K562 (cell line): Measurements from ENCODE around the gene MAGEB10. TPM values are rescaled to one million over a fixed set of nuclear protein-coding genes. Genes with fewer than 3 reads are reported as not detected.

Experiments
- ATAC-seq: fragments of 200-7000 bp; cut with Tn5 transposase; 3 replicates; pipeline ENCODE4 v1.9.1; 2020; ENCODE audit warnings: moderate library complexity
- BruUV-seq: library from RNA; stranded (reverse); fragments of 400-500 nt; replicated peaks from 2 replicates; lab custom pipeline; 2021; lab: Mats Ljungman, UMichigan
- CTCF ChIA-PET: fragments of 300-600 bp; formaldehyde crosslinking; extraction: SDS; loops from one replicate; lab custom pipeline; 2021; ENCODE audit warnings: low intra/inter-chr PET ratio; lab: Yijun Ruan, JAX
- POLR2A ChIA-PET: fragments of 300-600, 350-650 bp; sonication (Branson Sonifier 250); formaldehyde crosslinking; extraction: SDS; loops from one replicate; lab custom pipeline; 2021; ENCODE audit warnings: antibody characterized with exemption, inconsistent platforms; lab: Yijun Ruan, JAX
- DNase-seq, 4 experiments: peaks; one replicate each; pipeline versions ENCODE4 v3.0.0 to v3.0.0-alpha.2; 2011 to 2018; ENCODE audit warnings: low spot score in 3 of 4, mixed read lengths in 3 of 4; ENCODE audit errors: extremely low read depth in 1 of 4
- FAIRE-seq: peaks from 2 replicates; lab custom pipeline; 2011; peaks lifted over from hg19 to GRCh38; lab: Jason Lieb, UNC
- H2AFZ ChIP-seq: 2 replicates; pipeline ENCODE4 v1.6.0; 2011; ENCODE audit warnings: low read depth, low read length, control low read depth, inconsistent platforms
- H3K27ac ChIP-seq: fragments of 200-600 bp; 3 replicates; pipeline ENCODE4 v1.8.0; 2011; ENCODE audit warnings: low read depth, mild to moderate bottlenecking, control low read depth, inconsistent platforms, low read length, moderate library complexity, mixed read lengths; ENCODE audit errors: extremely low read depth
- H3K27me3 ChIP-seq, 2 experiments: fragments of 300-600 bp in 1 of 2; 2 replicates in 1 of 2; 3 replicates in 1 of 2; pipeline versions ENCODE4 v1.6.0 to v1.8.0; 2011; ENCODE audit warnings: inconsistent platforms in 2 of 2, low read length in 2 of 2, mild to moderate bottlenecking in 1 of 2, mixed read lengths in 1 of 2, moderate library complexity in 1 of 2; ENCODE audit not compliant: control insufficient read depth in 2 of 2, insufficient read depth in 2 of 2
- H3K36me3 ChIP-seq: fragments of 300-600 bp; 3 replicates; pipeline ENCODE4 v1.8.0; 2011; ENCODE audit warnings: mild to moderate bottlenecking, low read length, inconsistent platforms; ENCODE audit not compliant: control insufficient read depth, insufficient read depth
- H3K4me1 ChIP-seq, 2 experiments: fragments of 200-600 bp in 1 of 2; replicated peaks in 1 of 2; 2 replicates in 1 of 2; 3 replicates in 1 of 2; pipeline versions ENCODE4 v1.5.1 to v1.8.0; 2011; ENCODE audit warnings: inconsistent platforms in 2 of 2, low read length in 2 of 2, mild to moderate bottlenecking in 1 of 2, mixed read lengths in 1 of 2, moderate library complexity in 1 of 2; ENCODE audit not compliant: control insufficient read depth in 2 of 2, insufficient read depth in 2 of 2
- H3K4me2 ChIP-seq: 2 replicates; pipeline ENCODE4 v1.6.1; 2011; ENCODE audit warnings: low read length, control low read depth, inconsistent platforms, mixed read lengths; ENCODE audit not compliant: insufficient read depth
- H3K4me3 ChIP-seq: fragments of 200-600 bp; sonication (generic), shearing (Covaris generic); 2 replicates; pipeline ENCODE4 v1.5.1; 2016; ENCODE audit warnings: control low read depth, inconsistent platforms
- H3K79me2 ChIP-seq: fragments of 200-600 bp; 3 replicates; pipeline ENCODE4 v1.8.0; 2011; ENCODE audit warnings: low read length, inconsistent platforms; ENCODE audit not compliant: control insufficient read depth, insufficient read depth
- H3K9ac ChIP-seq, 2 experiments: 2 replicates each; pipeline versions ENCODE4 v1.6.0 to v1.6.1; 2011; ENCODE audit warnings: low read depth in 2 of 2, low read length in 2 of 2, control low read depth in 1 of 2, inconsistent platforms in 1 of 2, mild to moderate bottlenecking in 1 of 2, mixed read lengths in 1 of 2; ENCODE audit not compliant: insufficient read depth in 1 of 2
- H3K9me1 ChIP-seq: one replicate; pipeline ENCODE4 v1.6.0; 2011; ENCODE audit warnings: inconsistent platforms, mild to moderate bottlenecking, low read length, moderate library complexity; ENCODE audit not compliant: control insufficient read depth, insufficient read depth
- H3K9me3 ChIP-seq: replicated peaks from 2 replicates; pipeline ENCODE4 v1.5.1; 2011; ENCODE audit warnings: low read depth, low read length, inconsistent platforms; ENCODE audit not compliant: control insufficient read depth, insufficient read depth
- H4K20me1 ChIP-seq: replicated peaks from 2 replicates; pipeline ENCODE4 v1.6.1; 2011; ENCODE audit warnings: low read length, inconsistent platforms, mixed read lengths; ENCODE audit not compliant: control insufficient read depth, insufficient read depth
- ATF1 ChIP-seq, 2 experiments: fragments of 450-650 bp in 1 of 2; IDR thresholded peaks; 2 replicates each; pipeline ENCODE4 v1.6.1; 2016; ENCODE audit warnings: missing compliant biosample characterization in 1 of 2, missing genetic modification characterization in 1 of 2
- ATF6 ChIP-seq: sonication (generic); formaldehyde crosslinking; IDR thresholded peaks from 2 replicates; pipeline ENCODE4 v1.4.0; 2020; ENCODE audit warnings: mild to moderate bottlenecking, missing genetic modification reagents
- CAMTA2 ChIP-seq: fragments of 250-450 bp; sonication (Bioruptor Pico); conservative IDR thresholded peaks from 2 replicates; pipeline ENCODE4 v1.5.1; 2022
- CEBPZ ChIP-seq: fragments of 150-350 bp; IDR thresholded peaks from 2 replicates; pipeline ENCODE4 v1.6.1; 2014; ENCODE audit warnings: low read depth, mild to moderate bottlenecking, low read length, borderline replicate concordance
- DNMT1 ChIP-seq: fragments of 450-650 bp; IDR thresholded peaks from 2 replicates; pipeline ENCODE4 v1.6.1; 2016; ENCODE audit warnings: antibody characterized with exemption, mild to moderate bottlenecking
- FOXA1 ChIP-seq: fragments of 450-650 bp; IDR thresholded peaks from 2 replicates; pipeline ENCODE4 v1.6.1; 2016; ENCODE audit warnings: mild to moderate bottlenecking, borderline replicate concordance
- FUS ChIP-seq: fragments of 200-400 bp; formaldehyde crosslinking; optimal IDR thresholded peaks from 2 replicates; pipeline ENCODE3; 2017; ENCODE audit warnings: low read depth, low read length
- GABPB1 ChIP-seq: sonication (generic); formaldehyde crosslinking; IDR thresholded peaks from 2 replicates; pipeline ENCODE4 v1.8.0; 2022; ENCODE audit warnings: mild to moderate bottlenecking, missing genetic modification reagents
- GATAD2B ChIP-seq: fragments of 450-650 bp; IDR thresholded peaks from 2 replicates; pipeline ENCODE4 v1.6.1; 2017; ENCODE audit warnings: mild to moderate bottlenecking, borderline replicate concordance
- HDGF ChIP-seq: fragments of 450-650 bp; IDR thresholded peaks from 2 replicates; pipeline ENCODE4 v1.6.1; 2016
- HNRNPUL1 ChIP-seq: fragments of 200-400 bp; formaldehyde crosslinking; IDR thresholded peaks from 2 replicates; pipeline ENCODE4 v1.6.1; 2017; ENCODE audit warnings: low read length
- NFE2 ChIP-seq: IDR thresholded peaks from 2 replicates; pipeline ENCODE4 v1.6.1; 2014; ENCODE audit warnings: antibody characterized with exemption, low read depth
- PHTF2 ChIP-seq: fragments of 250-450 bp; sonication (Bioruptor Pico); IDR thresholded peaks from 2 replicates; pipeline ENCODE4 v1.5.0; 2021; ENCODE audit warnings: mild to moderate bottlenecking
- POU5F1 ChIP-seq: fragments of 150-350 bp; IDR thresholded peaks from 2 replicates; pipeline ENCODE4 v1.6.1; 2014; ENCODE audit warnings: borderline replicate concordance, low read length, low read depth, mild to moderate bottlenecking; ENCODE audit not compliant: partially characterized antibody
- SNRNP70 ChIP-seq: fragments of 200-400 bp; formaldehyde crosslinking; optimal IDR thresholded peaks from 2 replicates; pipeline ENCODE3; 2017; ENCODE audit warnings: low read depth, low read length
- TGIF2 ChIP-seq: sonication (generic); formaldehyde crosslinking; IDR thresholded peaks from 2 replicates; pipeline ENCODE4 v1.8.1; 2022; ENCODE audit warnings: mild to moderate bottlenecking, missing genetic modification reagents, moderate library complexity
- U2AF1 ChIP-seq: fragments of 200-400 bp; formaldehyde crosslinking; optimal IDR thresholded peaks from 2 replicates; pipeline ENCODE3; 2017; ENCODE audit warnings: mild to moderate bottlenecking, low read depth, low read length, moderate library complexity
- XRCC4 ChIP-seq: IDR thresholded peaks from one replicate; pipeline ENCODE4 v1.6.1; 2011; ENCODE audit not compliant: insufficient read depth, insufficient read length; ENCODE audit errors: extremely low read depth
- WGBS: fragments of 100-300 bp; shearing (Covaris generic); methylation state at CpG from one replicate; pipeline ENCODE4 v1.1.6; 2016; ENCODE audit warnings: low coverage, mixed read lengths; ENCODE audit not compliant: insufficient coverage; ENCODE audit errors: missing lambda C conversion rate; 5-methylcytosine and 5-hydroxymethylcytosine counted together
- in situ Hi-C: fragments of 300-500 bp; cut with MboI; formaldehyde crosslinking; loops from 4 replicates; pipeline ENCODE4 v1.15.0; 2018; ENCODE audit warnings: inconsistent platforms, mixed read lengths
- intact Hi-C: fragments of 100-400 bp; cut with micrococcal nuclease; formaldehyde crosslinking; loops from 2 replicates; pipeline ENCODE4 v1.14.2; 2022
- polyA plus RNA-seq, 8 experiments: library from polyadenylated mRNA; depleted of rRNA in 4 of 8; stranded (reverse) in 5 of 8; unstranded in 3 of 8; fragments of >200 nt; fragmentation: Nextera tagmentation in 2 of 8; fragmentation: Illumina TruSeq in 1 of 8; extraction: Ambion mirVana in 2 of 8; extraction: Trizol in 1 of 8; gene quantifications; 2 replicates each; pipeline versions ENCODE4 v1.2.1 to v1.2.3, GENCODE V29; 2011 to 2014; ENCODE audit warnings: inconsistent platforms in 1 of 8, missing spikeins in 1 of 8
- total RNA-seq, 7 experiments: library from RNA; depleted of rRNA in 6 of 7; stranded (reverse); fragments of >200 nt in 6 of 7; fragmentation: Illumina TruSeq in 2 of 7; extraction: Trizol in 2 of 7; gene quantifications; 2 replicates each; pipeline versions ENCODE4 v1.2.1 to v1.2.3, GENCODE V29; 2011 to 2021; ENCODE audit warnings: low replicate concordance in 1 of 7

MAGEB10 gene
- total and polyA plus RNA-seq, 9 of the 15 experiments (the other 6 are each of a cell fraction or from before 2014, with no cell fraction given) = 0.07 to 0.76 (median 0.42) TPM

GRCh38 chrX:27767387-27767786, 40.4 kb upstream of the MAGEB10 start (continued):
- TF ChIP-seq HNRNPUL1 (no peak), ATF1 (CRISPR knock-in tag; IDR thresholded peaks at IDR 0.05) (no peak), ATF1 (tag; IDR thresholded peaks at IDR 0.05) (no peak), ATF6 (CRISPR knock-in tag) (no peak), GATAD2B (no peak)
- TF ChIP-seq, all 486 proteins: peak for 0

- Histone ChIP-seq H2AFZ (no peak overlapping the region), H3K9me1 (no peaks in the 10 kb centered on the region), H3K9ac (no peak overlapping the region), H3K4me3 (no peak overlapping the region), H3K27ac (no peak overlapping the region), H3K36me3 (no peaks in the 10 kb centered on the region), H3K4me1 (no peaks in the 10 kb centered on the region), H3K9me3 (no peaks in the 10 kb centered on the region), H3K79me2 (no peaks in the 10 kb centered on the region), H4K20me1 (no peaks in the 10 kb centered on the region), H3K27me3 (no peaks in the 10 kb centered on the region), H3K4me2 (no peak overlapping the region)
- DNase-seq (no peak), ATAC-seq (no peak), FAIRE-seq (no peak)
- CTCF ChIA-PET = no interaction called here
- 0% methylated on average over 2 of the region's 2 CpGs for WGBS
- in situ Hi-C loops (no loop called here), intact Hi-C loops (no loop called here)
- POLR2A ChIA-PET = no interaction called here
- BruUV-seq = no TSS peak
- no peak for TF ChIP-seq POU5F1
- no peak for TF ChIP-seq SNRNP70
- no peak for TF ChIP-seq PHTF2 (CRISPR knock-in tag)
- TF ChIP-seq HDGF = no peak
- no peak for TF ChIP-seq DNMT1
- no peak for TF ChIP-seq FUS
- no peak for TF ChIP-seq TGIF2 (CRISPR knock-in tag)
- TF ChIP-seq CAMTA2 (CRISPR knock-in tag) = no peak
- no peak for TF ChIP-seq U2AF1
- TF ChIP-seq XRCC4 = no peak
- no peak for TF ChIP-seq NFE2
- TF ChIP-seq CEBPZ = no peak
- TF ChIP-seq GABPB1 (CRISPR knock-in tag) = no peak
- TF ChIP-seq FOXA1 = no peak
Observed at GRCh38 chrX:27775984-27776383, 31.8 kb upstream of the MAGEB10 start.
